NCI-H2029 treated with DMSO at 0.1 percent for 48 hours (cell line): ENCODE measurements around the gene ZMAT5.

Source experiments
- DNase-seq: peaks from one replicate; lab custom pipeline; 2025; lab: John Stamatoyannopoulos, UW

ZMAT5 gene

DNA sequence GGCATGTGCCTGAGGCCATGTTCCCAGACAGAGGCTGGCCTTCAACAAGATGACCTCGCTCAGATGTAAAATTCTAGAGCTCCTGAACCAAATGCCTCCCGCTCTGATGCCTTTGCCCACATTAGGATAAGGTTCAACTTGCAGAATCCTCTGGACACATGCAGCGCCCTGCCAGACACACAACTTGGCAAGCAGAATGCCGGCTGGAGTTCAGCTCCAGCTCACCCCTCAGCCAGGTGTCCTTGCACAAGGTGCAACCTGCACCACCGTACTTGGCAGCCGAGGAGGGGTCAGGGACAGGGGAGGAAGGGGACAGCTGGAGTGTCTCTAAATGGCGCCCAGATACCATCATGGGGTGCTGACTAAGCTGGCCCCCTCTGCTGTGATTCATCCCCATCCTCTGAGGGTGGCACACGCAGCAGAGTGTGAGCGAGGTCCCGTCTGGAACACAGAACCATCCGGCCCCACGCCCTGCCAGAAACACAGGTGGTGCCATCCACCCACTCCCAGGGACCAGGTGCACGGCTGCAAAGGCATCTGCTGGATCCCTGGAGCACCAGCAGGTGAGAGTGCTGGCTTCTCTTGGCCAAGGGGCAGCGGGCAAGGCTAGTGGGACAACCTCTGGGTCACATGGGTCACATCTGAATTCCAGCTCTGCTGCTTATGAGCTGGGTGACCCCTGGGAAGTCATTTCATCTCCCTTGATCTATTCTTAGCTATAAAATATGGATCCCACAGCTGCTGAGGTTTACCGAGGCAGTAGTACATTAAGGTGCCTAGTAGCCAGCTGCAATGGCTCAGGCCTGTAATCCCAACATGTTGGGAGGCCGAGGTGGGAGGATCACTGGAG, 12.8 kb downstream of the ZMAT5 start:
- DNase-seq = no peak

DNA sequence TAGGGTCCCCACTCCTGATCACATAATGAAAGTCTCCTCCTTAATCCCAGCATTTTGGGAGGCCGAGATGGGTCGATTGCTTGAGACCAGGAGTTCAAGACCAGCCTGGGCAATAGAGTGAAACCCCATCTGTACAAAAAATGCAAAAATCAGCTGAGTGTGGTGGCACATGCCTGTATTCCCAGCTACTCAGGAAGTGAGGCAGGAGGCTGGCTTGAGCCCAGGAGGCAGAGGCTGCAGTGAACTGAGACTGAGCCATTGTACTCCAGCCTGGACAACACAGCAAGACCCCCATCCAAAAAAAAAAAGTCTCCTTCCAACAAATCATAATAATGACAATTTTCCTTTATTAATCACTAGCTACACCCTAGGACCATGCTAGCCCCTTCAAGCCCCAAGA, 15.1 kb downstream of the ZMAT5 start:
- no peak for DNase-seq

DNA sequence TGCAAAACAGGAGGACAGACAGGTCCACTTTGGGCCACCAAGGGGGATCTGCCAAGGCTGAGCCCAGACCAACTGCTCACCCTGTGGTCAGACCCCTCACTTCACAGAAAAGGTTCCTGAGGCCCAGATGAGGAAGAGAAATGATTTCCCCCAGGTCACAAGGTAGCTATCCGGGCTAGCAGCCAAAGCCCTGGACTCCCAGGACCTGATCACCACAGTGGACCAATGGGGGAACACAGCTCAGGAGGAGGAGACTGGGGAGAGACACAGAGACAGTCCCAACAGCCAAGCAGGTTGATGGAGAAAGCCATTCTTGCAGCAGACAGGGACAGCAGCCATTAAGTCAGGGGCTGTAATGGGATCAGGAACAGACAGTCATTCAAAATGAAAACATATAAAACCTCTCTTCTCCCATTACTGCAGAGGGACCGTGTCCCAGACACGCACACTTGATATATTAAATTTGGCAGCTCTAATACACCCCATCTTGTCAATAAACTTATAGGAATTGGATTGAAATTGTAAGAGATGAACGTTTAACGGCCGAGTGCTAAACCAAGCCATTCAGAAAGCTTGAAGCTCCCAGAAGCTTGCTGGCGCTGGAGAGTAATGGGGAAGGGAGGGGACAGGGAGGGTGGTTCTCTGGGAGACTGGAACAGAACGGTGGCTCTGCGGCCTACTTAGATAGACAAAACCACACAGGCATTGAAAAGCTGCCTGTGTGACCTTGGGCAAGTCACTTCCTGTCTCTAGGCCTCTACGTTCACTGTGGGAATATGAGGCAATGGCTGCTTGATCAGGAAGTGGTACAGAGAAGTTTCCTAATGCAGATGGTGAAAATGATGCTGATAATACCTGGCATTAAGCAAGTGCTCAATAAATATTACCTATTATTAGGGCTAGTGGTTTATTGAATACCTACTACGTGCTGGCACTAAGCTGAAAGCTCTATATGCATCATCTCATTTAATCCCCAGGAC, 16.0 kb downstream of the ZMAT5 start:
- no peak for DNase-seq

DNA sequence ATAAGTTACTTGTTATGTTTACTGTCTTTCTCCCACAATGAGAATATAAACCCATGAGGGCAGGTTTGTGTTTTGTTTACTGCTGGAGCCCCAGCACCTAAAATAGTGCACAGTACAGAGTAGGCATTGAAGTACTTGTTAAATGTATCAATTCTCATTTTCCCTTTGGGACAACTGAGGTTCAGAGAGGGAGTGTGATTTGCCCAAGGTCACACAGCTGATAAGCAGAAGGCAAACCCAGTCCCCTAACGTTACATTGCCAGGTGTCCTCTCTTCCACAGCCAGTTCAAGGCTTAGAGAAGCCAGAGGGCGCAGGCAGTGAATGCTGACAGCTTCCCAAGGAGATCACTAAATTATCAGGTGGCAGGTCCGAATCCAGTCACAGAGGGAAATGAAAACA, 16.8 kb downstream of the ZMAT5 start:
- no peak for DNase-seq

DNA sequence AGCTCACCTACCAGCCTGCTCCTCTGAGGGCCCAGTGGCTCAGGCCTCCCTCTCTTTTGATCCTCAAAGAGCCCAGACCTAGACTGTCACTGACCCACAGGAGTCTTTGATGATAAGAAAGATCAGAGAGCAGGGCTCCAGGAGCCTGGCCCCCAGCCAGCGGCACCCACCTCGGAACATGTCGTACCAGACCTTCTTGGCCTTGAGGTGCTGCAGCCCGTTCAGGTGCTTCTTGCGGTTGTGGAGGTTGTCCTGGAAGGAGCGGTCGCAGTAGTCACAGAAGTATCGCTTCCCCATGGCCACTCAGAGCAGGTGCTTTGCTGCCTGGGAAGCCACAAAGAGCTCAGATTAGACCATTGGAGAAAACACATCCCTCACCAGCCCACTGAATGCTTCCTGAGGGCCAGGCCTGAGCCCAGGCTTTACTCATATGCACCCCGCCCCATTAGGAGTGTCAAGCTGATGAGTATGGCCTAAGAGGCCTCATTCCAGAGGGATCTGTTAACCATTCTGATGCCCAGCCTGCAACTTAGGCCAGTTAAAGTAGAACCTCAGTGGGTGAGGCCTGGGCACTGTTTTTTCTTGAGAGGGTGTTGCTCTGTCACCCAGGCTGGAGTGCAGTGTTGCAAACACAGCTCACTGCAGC, 18.4 kb downstream of the ZMAT5 start:
- no peak for DNase-seq

DNA sequence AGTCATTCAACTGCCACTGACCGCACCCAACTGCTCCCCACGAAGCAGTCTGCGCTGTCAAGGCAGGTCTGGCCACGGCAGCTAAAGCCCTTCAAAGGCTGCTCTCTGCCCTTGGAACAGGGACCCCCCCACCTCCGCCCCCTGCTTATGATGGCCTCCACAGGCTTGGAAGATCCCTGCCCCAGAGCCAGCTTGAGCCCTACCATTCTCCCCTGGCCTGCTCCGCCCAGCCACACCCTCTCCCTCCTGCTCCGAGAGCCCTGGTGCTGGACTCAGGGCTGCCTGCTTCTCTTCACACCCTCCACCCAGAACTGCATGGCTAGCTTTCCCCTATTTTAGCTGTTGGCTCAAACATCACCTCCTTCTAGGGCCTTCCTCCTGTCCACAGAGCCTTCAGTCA, 19.0 kb downstream of the ZMAT5 start:
- no peak for DNase-seq

DNA sequence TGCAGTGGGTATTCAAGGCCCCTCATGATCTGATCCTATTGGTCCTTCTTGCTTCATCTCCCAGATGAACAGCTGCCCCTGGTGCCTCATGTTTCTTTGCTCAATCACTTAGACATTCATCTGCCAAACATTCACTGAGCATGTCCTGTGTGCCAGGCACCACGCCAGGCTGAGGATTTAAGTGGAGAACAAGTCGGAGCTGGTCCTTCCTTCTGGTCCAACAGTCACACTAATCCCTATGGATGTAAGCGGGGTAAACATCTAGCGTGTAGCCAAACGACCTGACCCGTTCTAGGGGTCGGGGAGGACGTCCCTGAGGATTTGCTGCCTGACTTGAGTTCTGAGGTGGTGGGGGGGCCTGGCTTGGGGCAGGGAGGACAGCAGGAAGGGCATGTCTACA, 21.9 kb downstream of the ZMAT5 start:
- DNase-seq = peak; percentile 62

DNA sequence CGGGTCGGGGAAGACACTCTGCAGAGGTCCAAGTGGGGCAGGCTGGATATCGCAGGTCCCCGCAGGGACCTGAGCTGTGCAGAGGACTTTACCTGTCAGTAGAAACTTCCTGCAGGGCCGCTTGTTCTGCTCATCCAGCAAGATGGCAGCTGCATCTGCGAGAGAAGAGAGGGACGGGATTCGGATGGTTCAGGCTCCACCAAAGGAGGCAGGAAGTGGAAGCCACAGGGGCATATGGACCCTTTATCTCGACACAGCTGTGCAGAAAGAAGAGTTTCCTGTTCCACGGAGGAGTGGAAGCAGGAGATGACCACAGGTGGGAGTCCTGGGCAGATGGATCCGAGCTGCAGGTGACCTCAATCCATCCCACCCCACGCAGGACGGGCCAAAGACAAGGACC, 24.5 kb downstream of the ZMAT5 start:
- DNase-seq = no peak

DNA sequence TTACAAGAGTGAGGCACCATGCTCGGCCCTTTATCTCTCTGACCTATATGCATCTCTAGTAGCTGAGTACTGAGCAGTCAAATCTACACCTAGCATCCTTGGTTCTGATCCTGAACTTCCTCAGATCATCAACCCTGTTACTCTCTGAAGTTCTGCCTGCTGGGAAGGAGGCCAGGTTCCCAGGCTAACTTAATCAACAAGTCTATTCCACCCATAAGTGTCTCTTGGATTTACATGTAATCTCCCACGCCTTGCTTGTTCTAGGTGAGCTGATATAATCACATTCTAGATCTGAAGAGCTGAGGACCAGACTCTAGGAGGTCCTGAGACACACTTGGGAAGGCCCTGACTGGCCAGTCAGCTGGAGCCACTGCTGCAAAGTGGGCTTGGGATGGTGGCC, 24.9 kb downstream of the ZMAT5 start:
- no peak for DNase-seq

DNA sequence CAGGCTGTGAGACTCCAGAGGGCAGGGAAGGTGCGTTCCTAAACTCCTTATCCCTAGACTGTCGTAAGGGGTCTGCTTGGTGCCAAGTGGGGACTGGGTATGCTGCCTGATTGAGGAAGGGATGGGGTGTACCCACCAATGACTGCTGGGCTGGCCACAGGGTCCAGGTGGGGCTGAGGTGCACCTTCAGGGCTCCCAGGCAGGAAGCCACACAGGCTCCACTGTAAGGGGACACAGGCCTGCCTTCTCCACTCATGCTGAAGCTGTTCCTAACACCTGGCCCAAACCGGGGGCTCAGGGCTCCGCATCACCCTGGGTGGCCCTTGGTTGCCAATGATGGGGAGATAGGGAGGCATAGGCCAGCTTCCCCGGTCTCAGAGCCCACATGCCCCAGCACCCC, 26.6 kb downstream of the ZMAT5 start:
- no peak for DNase-seq

DNA sequence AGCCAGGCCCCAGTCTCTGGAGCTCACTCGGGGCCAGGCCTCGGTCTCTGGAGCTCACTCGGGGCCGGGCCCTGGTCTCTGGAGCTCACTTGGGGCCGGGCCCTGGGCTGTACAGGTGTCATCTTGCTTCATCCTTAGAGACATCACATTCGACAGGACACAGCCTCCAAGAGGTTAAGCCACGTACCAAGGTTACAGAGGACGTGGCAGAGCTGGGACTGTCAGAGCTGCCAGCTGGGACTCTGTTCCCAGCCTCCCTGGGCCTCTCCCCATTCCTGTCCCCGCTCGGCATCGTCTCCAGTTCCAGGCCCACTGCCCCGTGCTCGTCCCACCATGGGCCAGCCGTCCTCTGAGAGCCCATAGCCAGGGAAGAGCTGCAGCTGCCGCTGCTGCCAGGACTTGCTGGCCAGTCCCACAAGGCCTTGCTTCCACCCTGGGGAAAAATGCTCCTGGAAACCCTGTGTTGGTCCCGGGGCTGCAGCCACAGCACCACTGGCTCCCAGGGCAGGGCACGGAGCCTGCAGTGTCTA, 27.4 kb downstream of the ZMAT5 start:
- DNase-seq = no peak

DNA sequence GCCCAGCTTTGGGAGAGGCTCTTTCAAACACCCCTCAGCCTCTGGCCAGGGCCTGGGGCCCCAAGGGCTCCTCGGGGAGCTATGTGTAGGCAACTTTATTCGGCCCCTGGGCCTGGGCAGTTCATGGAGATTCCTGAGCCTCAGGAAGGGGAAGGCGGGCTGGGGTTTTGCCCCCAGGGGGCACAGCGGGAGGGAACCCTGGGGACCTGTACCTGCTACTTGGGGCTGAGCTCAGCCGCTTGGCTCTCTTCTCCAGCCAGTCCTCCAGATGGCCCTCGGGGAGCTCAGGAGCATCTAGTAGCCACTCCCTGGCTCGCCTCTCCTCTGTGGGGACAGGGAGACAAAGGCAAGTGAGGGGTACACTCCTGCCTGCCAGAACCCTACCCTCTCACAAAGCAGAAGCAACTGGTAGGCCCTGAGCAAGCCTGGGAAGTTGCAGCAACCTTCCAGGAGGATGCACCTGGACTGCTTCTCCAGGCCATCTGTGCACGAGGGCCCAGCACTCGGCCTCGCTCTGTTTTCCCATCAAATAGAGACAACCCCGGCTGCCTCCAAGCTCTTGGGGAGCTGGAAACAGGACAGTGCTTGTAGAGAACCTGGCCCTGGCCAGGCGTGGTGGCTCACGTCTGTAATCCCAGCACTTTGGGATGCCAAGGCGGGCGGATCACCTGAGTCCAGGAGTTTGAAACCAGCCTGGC, 28.5 kb downstream of the ZMAT5 start:
- DNase-seq = no peak

DNA sequence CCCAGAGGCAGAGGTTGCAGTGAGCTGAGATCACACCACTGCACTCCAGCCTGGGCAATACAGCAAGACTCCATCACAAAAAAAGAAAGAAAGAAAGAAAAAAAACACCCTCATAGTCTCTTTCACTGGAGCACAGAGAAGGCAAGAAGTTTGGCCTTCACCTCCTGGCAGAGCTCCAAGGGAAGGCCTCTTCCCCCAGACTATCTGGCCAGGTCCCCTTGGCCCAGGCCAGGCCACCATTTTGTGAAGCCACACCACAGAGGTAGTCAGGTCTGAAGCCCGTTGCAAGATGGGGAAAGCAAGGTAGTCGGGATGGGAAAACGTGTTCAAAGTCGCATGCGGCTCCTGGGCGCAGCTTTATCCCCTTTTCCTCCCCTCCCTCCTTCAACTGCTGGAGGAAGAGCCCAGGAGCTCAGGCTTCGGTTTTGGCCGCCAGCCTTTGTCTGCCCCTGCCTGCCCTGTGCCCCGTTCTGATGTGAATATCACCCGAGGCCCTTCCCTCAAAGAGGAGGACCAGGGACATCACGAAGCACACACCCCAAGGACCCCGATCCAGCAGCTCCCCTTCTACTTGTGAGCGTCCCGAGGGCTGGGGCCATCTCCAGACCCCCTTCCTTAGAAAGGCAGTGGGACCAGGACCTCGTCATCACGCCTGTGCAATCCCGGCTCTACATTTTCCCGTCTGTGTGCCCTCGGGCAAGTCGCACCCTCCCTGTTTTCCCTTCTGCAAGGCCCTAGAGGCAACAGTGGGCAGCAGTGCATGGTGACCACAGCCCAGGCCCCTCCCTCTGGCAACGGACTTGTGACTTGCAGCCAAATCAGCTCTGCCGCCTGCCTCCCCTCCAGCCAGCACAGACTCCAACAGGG, 29.3 kb downstream of the ZMAT5 start:
- no peak for DNase-seq

DNA sequence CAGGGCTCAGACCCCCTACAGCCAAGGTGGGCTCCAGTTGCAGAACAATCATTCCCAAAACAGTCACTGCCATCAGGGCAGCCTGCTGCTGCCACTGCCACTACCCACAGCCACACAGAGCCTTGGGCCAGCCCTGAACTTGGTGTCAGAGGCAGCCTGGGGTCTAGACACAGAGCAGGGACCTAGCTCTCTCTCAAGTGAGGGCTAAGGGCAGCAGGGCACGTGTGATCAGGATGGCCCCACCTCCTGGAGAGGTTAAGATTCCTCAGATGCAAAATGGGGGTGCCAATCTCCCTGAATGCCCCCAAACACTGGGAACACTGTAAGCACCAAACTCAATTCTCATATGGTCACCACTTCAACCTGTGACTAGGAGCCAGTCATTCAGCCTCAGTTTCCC, 31.4 kb downstream of the ZMAT5 start:
- DNase-seq = no peak

DNA sequence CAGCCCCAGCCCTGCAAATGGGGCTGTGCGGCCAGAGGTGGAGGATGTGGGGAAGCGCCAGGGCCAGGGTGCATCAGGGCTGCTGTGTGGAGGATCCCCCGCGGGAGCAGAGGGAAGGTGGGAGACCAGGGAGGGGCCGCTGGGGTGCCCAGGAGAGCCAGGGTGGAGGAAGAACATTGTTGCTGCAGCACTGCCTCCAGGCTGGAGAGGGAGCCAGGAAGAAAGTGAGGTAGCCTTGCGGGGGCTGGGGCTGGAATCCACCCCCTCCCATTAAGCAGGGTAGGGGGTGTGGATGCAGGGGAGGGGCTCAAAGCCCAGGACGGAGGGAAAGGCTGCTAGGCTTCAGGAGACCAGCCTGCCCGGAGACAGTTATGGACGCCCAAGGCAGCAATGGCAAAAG, 32.0 kb downstream of the ZMAT5 start:
- DNase-seq = no peak

DNA sequence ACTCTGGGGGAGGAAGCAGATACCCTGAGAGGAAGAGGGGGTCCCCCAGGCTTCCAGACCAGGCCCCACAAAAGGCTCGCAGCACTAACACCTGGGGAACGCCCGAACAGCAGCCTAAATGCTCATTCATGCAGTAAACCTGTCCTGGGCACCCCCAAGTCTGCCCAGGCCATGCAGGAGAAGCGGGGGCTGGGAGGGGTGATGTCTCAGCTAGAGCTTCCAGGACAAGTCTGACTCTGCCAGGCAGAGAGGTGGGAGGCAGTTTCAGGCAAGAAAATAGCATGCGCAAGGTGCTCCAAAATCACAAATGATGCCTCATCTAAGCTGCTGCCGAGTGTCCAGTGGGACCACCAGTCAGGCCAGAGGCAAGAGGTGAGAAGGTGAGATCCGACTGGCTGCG, 32.4 kb downstream of the ZMAT5 start:
- no peak for DNase-seq

DNA sequence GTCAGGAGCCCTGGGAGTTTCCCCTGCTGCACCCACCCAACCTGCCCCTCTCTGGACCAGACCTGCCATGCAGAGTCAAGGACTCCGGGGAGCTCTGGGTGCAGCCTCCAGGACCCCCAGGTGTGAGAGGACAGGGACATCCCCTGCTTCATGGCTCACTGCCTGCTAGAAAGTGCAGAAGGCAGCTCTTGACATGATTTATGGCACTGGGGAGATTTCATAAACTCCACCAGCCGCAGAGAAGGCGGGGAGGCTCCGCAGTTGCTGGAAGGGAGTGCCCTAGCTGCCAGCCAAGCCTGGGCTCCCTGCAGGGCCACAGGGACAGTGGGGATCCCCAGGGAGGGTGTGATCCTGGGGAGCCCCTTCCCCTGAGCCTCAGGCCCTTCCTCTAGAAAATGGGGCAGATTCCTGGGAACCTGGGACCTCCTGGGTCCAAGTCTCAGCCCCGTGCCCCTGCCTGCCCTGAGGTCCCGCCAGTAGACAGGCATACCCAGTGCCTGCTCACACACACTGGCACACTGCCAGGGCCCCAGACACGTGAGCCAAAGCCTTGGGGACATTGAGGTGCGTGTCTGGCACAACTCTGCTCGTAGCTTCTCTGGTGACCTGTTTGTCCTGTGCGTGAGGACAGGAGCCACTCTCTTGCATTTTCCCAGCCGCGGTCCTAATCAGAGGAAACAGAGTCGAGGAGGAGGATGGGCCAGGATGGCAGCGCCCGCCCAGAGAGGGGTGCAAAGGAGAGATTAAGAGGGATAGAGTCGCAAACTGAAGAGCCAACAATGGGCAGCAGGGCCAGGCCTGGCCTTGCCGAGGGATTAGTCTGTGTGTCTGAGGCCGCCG, 33.2 kb downstream of the ZMAT5 start:
- DNase-seq = no peak

DNA sequence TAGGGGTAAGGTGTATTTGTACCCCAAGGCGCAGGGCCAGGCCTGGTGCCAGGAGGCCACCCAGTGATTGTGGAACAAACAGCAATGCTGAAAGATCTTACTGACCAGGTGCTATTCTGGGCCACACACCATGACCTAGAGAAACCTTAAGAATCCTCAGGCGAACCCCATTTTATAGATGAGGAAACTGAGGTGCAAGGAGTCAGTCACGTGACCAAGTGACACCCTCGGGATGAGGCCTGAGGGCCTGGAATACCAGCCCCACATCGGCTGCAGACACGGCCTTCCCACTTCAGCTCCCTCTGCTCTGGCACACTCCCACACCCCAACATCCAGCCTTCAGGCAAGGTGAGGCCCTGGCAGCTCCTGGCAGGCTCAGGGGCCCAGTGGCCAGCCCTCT, 33.9 kb downstream of the ZMAT5 start:
- no peak for DNase-seq

DNA sequence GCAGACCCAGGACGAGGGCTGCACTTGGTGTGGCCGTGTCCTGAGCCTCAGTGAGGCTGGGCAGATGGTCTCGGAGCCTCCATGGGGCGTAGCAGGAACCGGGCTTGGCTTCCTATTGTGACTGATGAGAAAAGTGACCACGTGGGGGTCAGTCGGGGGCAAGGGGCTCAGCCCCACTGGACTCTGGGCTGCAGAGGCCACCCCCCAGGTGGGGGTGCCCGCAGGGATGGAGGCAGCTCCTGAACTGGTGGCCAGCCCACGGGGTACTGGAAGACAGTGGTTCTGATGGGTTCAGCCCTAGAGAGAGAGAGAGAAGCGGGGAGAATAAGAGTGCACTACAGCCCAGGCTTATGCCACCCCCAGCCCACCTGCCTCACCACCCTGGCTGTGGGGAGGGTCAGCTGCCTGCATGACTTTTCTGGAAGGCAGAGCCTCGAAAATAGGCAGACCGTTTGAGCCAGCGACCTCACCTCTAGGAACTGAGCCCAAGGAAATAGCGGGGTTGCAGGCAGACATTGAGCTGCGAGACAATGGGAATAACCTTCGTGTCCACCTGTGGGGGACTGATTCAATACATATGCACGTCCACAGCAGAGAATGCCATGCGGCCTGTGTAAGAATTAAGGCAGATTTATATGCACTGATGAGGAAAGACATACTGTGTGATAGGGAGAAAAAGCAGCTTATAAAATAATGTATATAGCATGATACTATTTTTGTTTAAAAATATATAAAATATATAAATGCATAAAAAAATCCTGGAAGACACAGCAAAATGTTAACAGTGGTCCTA, 35.6 kb downstream of the ZMAT5 start:
- DNase-seq = no peak
